B cell (primary cell): Measurements from ENCODE around the gene HS3ST5. TPM values are rescaled to one million over a fixed set of nuclear protein-coding genes. Genes with fewer than 3 reads are reported as not detected.

Experiments
- ATAC-seq: fragments of 200-7000 bp; cut with Tn5 transposase; one replicate; pipeline ENCODE4 v1.10.0; 2021; ENCODE audit warnings: low read depth, mild to moderate bottlenecking, moderate number of reproducible peaks, moderate library complexity
- CTCF ChIA-PET: fragments of 350-600 bp; sonication (Branson Sonifier 250); formaldehyde crosslinking; loops from one replicate; lab custom pipeline; 2021; ENCODE audit warnings: antibody characterized with exemption, inconsistent platforms; lab: Charles Lee
- POLR2A ChIA-PET: fragments of 350-600 bp; sonication (Branson Sonifier 250); formaldehyde crosslinking; loops from one replicate; lab custom pipeline; 2021; ENCODE audit warnings: antibody characterized with exemption; lab: Charles Lee
- DNase-seq: peaks from one replicate; pipeline ENCODE4 v3.0.0; 2013
- H2AFZ ChIP-seq: 2 replicates; pipeline ENCODE4 v1.6.1; 2012; ENCODE audit warnings: mild to moderate bottlenecking, low read depth, low read length; ENCODE audit not compliant: insufficient read depth, poor library complexity, severe bottlenecking
- H3K27ac ChIP-seq, 2 donors: 1 replicate in 1 of 2; 2 replicates in 1 of 2; pipeline ENCODE4 v1.5.1; 2012 to 2013; ENCODE audit warnings: low read length in 2 of 2, mild to moderate bottlenecking in 2 of 2, moderate library complexity in 1 of 2
- H3K27me3 ChIP-seq, 4 experiments: fragments of 200-600 bp in 1 of 4; sonication (generic) in 1 of 4; replicated peaks in 1 of 4; 1 replicate in 2 of 4; 2 replicates in 2 of 4; pipeline versions ENCODE4 v1.6.1 to v1.7.0; 2013 to 2016; ENCODE audit warnings: low read length in 3 of 4, mild to moderate bottlenecking in 2 of 4, mixed read lengths in 1 of 4, moderate library complexity in 1 of 4; ENCODE audit not compliant: insufficient read depth in 4 of 4, control insufficient read depth in 3 of 4; ENCODE audit errors: control extremely low read depth in 1 of 4
- H3K36me3 ChIP-seq, 2 experiments: replicated peaks in 1 of 2; 1 replicate in 1 of 2; 2 replicates in 1 of 2; pipeline versions ENCODE4 v1.6.1 to v1.7.1; 2013; ENCODE audit warnings: low read length in 1 of 2; ENCODE audit not compliant: insufficient read depth in 2 of 2, control insufficient read depth in 1 of 2; ENCODE audit errors: control extremely low read depth in 1 of 2, extremely low read depth in 1 of 2
- H3K4me1 ChIP-seq, 2 donors: fragments of 200-600 bp in 1 of 2; sonication (generic) in 1 of 2; 1 replicate in 1 of 2; 2 replicates in 1 of 2; pipeline versions ENCODE4 v1.5.1 to v1.6.1; 2013 to 2017; ENCODE audit warnings: low read length in 2 of 2; ENCODE audit not compliant: control insufficient read depth in 2 of 2, insufficient read depth in 2 of 2
- H3K4me2 ChIP-seq: replicated peaks from 2 replicates; pipeline ENCODE3; 2012; ENCODE audit warnings: mild to moderate bottlenecking, low read depth, low read length; ENCODE audit not compliant: poor library complexity, severe bottlenecking
- H3K4me3 ChIP-seq, 5 experiments: fragments of 200-600 bp in 1 of 5; sonication (generic) in 1 of 5; 1 replicate in 3 of 5; 2 replicates in 2 of 5; pipeline versions ENCODE4 v1.5.1 to v1.7.0; 2011 to 2016; ENCODE audit warnings: low read length in 4 of 5, mild to moderate bottlenecking in 4 of 5, low read depth in 2 of 5, control low read depth in 1 of 5, moderate library complexity in 1 of 5; ENCODE audit not compliant: insufficient read depth in 1 of 5; ENCODE audit errors: control extremely low read depth in 1 of 5, extremely low read depth in 1 of 5
- H3K79me2 ChIP-seq: fragments of 200-600 bp; sonication (generic); one replicate; pipeline ENCODE4 v1.6.0; 2016; ENCODE audit warnings: low read length; ENCODE audit not compliant: control insufficient read depth, insufficient read depth
- H3K9ac ChIP-seq: fragments of 200-600 bp; sonication (generic); 2 replicates; pipeline ENCODE4 v1.6.1; 2017; ENCODE audit warnings: mild to moderate bottlenecking, low read length, moderate library complexity
- H3K9me3 ChIP-seq, 3 donors: one replicate each; pipeline versions ENCODE4 v1.6.1 to v1.7.1; 2013; ENCODE audit warnings: low read length in 2 of 3; ENCODE audit not compliant: control insufficient read depth in 2 of 3, insufficient read depth in 1 of 3; ENCODE audit errors: control extremely low read depth in 1 of 3
- H4K20me1 ChIP-seq: 2 replicates; pipeline ENCODE4 v1.6.0; 2012; ENCODE audit warnings: mild to moderate bottlenecking, low read length; ENCODE audit not compliant: insufficient read depth, control insufficient read depth, poor library complexity, severe bottlenecking
- H3K27ac Mint-ChIP-seq: one replicate; pipeline ENCODE4 v1.8.0; 2021; ENCODE audit warnings: mixed read lengths
- H3K27me3 Mint-ChIP-seq: one replicate; pipeline ENCODE4 v1.8.0; 2021; ENCODE audit warnings: mixed read lengths
- H3K4me1 Mint-ChIP-seq: one replicate; pipeline ENCODE4 v1.8.0; 2021; ENCODE audit warnings: mixed read lengths
- H3K4me3 Mint-ChIP-seq: one replicate; pipeline ENCODE4 v1.8.0; 2021; ENCODE audit warnings: mixed read lengths
- H3K9me3 Mint-ChIP-seq: one replicate; pipeline ENCODE4 v1.8.0; 2022; ENCODE audit warnings: mixed read lengths; ENCODE audit not compliant: insufficient read depth
- EZH2 ChIP-seq: IDR thresholded peaks from 2 replicates; pipeline ENCODE4 v1.6.1; 2012; ENCODE audit warnings: borderline replicate concordance, low read depth, mild to moderate bottlenecking, moderate library complexity, low read length; ENCODE audit not compliant: insufficient read depth, poor library complexity, severe bottlenecking
- WGBS: methylation state at CpG from one replicate; pipeline ENCODE4 v1.1.5; 2013; ENCODE audit warnings: missing lambda C conversion rate; ENCODE audit not compliant: insufficient coverage; 5-methylcytosine and 5-hydroxymethylcytosine counted together
- intact Hi-C: fragments of 100-400 bp; cut with micrococcal nuclease; formaldehyde crosslinking; loops from one replicate; pipeline ENCODE4 v1.10.0; 2022
- polyA plus RNA-seq: library from polyadenylated mRNA; depleted of rRNA; stranded (reverse); fragments of >200 nt; gene quantifications from 2 replicates; pipeline ENCODE4 v1.2.3, GENCODE V29; 2012
- total RNA-seq, 2 donors: library from RNA; stranded (reverse); fragments of 120-200 nt in 1 of 2; gene quantifications; 1 replicate in 1 of 2; 2 replicates in 1 of 2; pipeline versions ENCODE4 v1.2.3 to v1.2.4, GENCODE V29; 2013 to 2022
- TF ChIP-seq, protein P1 (sequence below): fragments of 200-600 bp; IDR thresholded peaks from one replicate; pipeline ENCODE4 v1.8.0; 2022; ENCODE audit warnings: antibody characterized with exemption, mild to moderate bottlenecking

HS3ST5 gene
- total and polyA plus RNA-seq, 2 donors (not counting 1 experiment from before 2014, with no cell fraction given): not detected

DNA sequence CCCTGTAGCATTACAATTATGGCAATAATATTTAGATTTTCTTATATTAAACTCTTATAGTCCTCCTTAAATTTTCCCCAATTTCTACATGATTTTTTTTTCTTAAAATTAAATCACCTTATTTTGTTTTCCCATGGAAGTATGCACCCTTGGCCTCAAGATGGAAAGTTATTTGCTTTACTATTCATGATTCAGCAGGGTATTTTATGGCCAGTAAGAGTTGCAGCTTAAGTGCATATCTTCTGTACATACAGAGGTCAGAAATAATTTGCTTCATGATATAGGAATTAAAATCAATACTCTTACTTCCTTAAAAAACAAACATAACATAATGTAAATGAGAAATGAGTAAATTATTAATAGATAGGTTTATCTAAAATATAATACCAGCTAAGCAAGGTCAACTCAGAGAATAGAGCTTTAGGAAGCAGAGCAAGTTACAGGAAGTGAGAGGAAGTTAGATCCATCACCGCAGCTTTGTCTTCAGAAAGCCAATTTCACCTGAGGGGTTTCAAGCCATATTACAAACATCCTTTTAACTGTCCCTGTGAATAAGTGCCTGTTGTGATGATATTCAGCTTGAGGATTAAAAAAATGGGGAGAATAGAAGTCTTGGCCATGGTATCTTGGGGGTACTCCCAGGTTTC, 24.6 kb upstream of the HS3ST5 start:
- DNase-seq (no peak), ATAC-seq (no peak)
- no peaks in the 10 kb centered on the region for H3K27me3 Mint-ChIP-seq
- Histone ChIP-seq H3K36me3 (no peaks in the 10 kb centered on the region), H3K27ac (no peak overlapping the region), H3K79me2 (no peaks in the 10 kb centered on the region), H2AFZ (no peak overlapping the region), H3K27me3 (no peaks in the 10 kb centered on the region), H3K9me3 (no peaks in the 10 kb centered on the region), H4K20me1 (no peaks in the 10 kb centered on the region), H3K9ac (no peak overlapping the region), H3K4me1 (no peaks in the 10 kb centered on the region), H3K4me3 (no peak overlapping the region), H3K4me2 (no peak overlapping the region)
- ChIA-PET CTCF (no interaction called here), POLR2A (no interaction called here)
- no peak overlapping the region for H3K27ac Mint-ChIP-seq
- H3K4me1 Mint-ChIP-seq: no peaks in the 10 kb centered on the region
- no CpG with 5 or more reads among the region's 1 CpG for WGBS
- H3K4me3 Mint-ChIP-seq: no peak overlapping the region
- TF ChIP-seq EZH2: no peak
- TF ChIP-seq, protein P1, sequence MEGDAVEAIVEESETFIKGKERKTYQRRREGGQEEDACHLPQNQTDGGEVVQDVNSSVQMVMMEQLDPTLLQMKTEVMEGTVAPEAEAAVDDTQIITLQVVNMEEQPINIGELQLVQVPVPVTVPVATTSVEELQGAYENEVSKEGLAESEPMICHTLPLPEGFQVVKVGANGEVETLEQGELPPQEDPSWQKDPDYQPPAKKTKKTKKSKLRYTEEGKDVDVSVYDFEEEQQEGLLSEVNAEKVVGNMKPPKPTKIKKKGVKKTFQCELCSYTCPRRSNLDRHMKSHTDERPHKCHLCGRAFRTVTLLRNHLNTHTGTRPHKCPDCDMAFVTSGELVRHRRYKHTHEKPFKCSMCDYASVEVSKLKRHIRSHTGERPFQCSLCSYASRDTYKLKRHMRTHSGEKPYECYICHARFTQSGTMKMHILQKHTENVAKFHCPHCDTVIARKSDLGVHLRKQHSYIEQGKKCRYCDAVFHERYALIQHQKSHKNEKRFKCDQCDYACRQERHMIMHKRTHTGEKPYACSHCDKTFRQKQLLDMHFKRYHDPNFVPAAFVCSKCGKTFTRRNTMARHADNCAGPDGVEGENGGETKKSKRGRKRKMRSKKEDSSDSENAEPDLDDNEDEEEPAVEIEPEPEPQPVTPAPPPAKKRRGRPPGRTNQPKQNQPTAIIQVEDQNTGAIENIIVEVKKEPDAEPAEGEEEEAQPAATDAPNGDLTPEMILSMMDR: no peak
- intact Hi-C loops: no loop called here
- H3K9me3 Mint-ChIP-seq: no peaks in the 10 kb centered on the region

DNA sequence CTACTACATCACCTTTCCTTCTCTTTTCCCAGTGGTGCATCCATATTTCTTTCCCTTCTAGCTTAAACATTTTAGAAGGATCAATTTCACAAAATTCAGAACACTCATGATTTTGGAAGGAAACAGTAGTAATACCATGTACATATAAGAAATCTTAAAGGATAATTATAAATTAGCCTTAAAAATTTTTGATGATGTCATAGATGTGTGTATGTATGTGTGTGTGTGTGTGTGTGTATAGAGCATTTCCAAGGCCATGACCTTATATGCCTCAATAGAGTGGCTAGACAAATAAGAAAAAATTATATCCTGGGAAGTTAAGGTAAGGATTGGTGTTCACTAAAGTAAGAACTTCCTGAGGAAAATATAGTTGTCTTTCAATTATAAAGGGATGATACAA, 24.1 kb upstream of the HS3ST5 start:
- POLR2A ChIA-PET: no interaction called here
- H3K36me3 ChIP-seq: no peaks in the 10 kb centered on the region
- no peaks in the 10 kb centered on the region for H3K4me1 ChIP-seq
- no peaks in the 10 kb centered on the region for H3K4me1 Mint-ChIP-seq
- TF ChIP-seq, protein P1: no peak
- no peak for TF ChIP-seq EZH2
- CTCF ChIA-PET: no interaction called here
- no peak overlapping the region for H3K27ac ChIP-seq
- H3K9me3 ChIP-seq: no peaks in the 10 kb centered on the region
- ATAC-seq: no peak
- no peak overlapping the region for H3K4me2 ChIP-seq
- no peaks in the 10 kb centered on the region for H3K9me3 Mint-ChIP-seq
- H3K9ac ChIP-seq: no peak overlapping the region
- no peaks in the 10 kb centered on the region for H3K79me2 ChIP-seq
- H3K27me3 Mint-ChIP-seq: no peaks in the 10 kb centered on the region
- H2AFZ ChIP-seq: no peak overlapping the region
- no peak for DNase-seq
- no peak overlapping the region for H3K4me3 ChIP-seq
- intact Hi-C loops: no loop called here
- no peaks in the 10 kb centered on the region for H3K27me3 ChIP-seq
- no peaks in the 10 kb centered on the region for H4K20me1 ChIP-seq
- no peak overlapping the region for H3K27ac Mint-ChIP-seq
- no peak overlapping the region for H3K4me3 Mint-ChIP-seq
